Right hindlimb (tissue), 1 donor: ENCODE data around the gene PET100.
A peak's percentile ranks its signal among the peaks of the same experiment; 100 is the strongest.
"Not testable (repeated sequence)": the region's sequence is repeated elsewhere in the genome, so short reads cannot be mapped to it uniquely, and the experiment has no call there.

Experiments
- DNase-seq: peaks from one replicate; pipeline ENCODE4 v3.0.0-alpha.2; 2018

PET100 gene

GRCh38 chr19:7635670-7636069 lies 6.1 kb downstream of the PET100 start:
- DNase-seq = no peak

GRCh38 chr19:7636317-7636690 lies 6.7 kb downstream of the PET100 start:
- DNase-seq = no peak

GRCh38 chr19:7636691-7637373 lies 7.2 kb downstream of the PET100 start, which contains the start of gene STXBP2:
STXBP2 (plus strand) TSS chr19:7637110; CDS start chr19:7637150, 40 bp downstream.
- DNase-seq = no peak

GRCh38 chr19:7637374-7638256 lies 8.0 kb downstream of the PET100 start:
- DNase-seq = no peak

GRCh38 chr19:7638802-7639465 lies 9.3 kb downstream of the PET100 start:
- DNase-seq = no peak

- no peak for DNase-seq
Measured at GRCh38 chr19:7639863-7640348, 10.3 kb downstream of the PET100 start.

GRCh38 chr19:7640803-7641202 lies 11.2 kb downstream of the PET100 start:
- DNase-seq = no peak

GRCh38 chr19:7641290-7642276 lies 12.0 kb downstream of the PET100 start:
- no peak for DNase-seq

GRCh38 chr19:7642295-7643030 lies 12.9 kb downstream of the PET100 start:
- no peak for DNase-seq

- DNase-seq = no peak
Measured at GRCh38 chr19:7643031-7643415, 13.4 kb downstream of the PET100 start.

GRCh38 chr19:7643629-7644549 lies 14.3 kb downstream of the PET100 start:
- DNase-seq = not testable (repeated sequence)

- DNase-seq = no peak
Measured at GRCh38 chr19:7644550-7644877, 14.9 kb downstream of the PET100 start.

- no peak for DNase-seq
Measured at GRCh38 chr19:7645163-7645562, 15.6 kb downstream of the PET100 start.

- no peak for DNase-seq
Measured at GRCh38 chr19:7645656-7646425, 16.2 kb downstream of the PET100 start.

GRCh38 chr19:7646426-7646700 lies 16.8 kb downstream of the PET100 start:
- DNase-seq = no peak

- no peak for DNase-seq
Measured at GRCh38 chr19:7647156-7647555, 17.6 kb downstream of the PET100 start.

- no peak for DNase-seq
Measured at GRCh38 chr19:7648265-7649014, 18.8 kb downstream of the PET100 start.

GRCh38 chr19:7650148-7650547 lies 20.6 kb downstream of the PET100 start:
- no peak for DNase-seq

GRCh38 chr19:7652061-7652641 lies 22.6 kb downstream of the PET100 start:
- DNase-seq = peak; percentile 84
